Bronchial epithelial cell (primary cell): ENCODE measurements around the gene MPPED1. TPM values are rescaled to one million over a fixed set of nuclear protein-coding genes. Genes with fewer than 3 reads are reported as not detected.

Source experiments
- DNase-seq: peaks from one replicate; pipeline ENCODE4 v3.0.0-alpha.2; 2010; ENCODE audit warnings: low read depth
- FAIRE-seq: peaks from 2 replicates; lab custom pipeline; 2011; peaks lifted over from hg19 to GRCh38; lab: Jason Lieb, UNC
- H3K27me3 ChIP-seq: 2 replicates; pipeline ENCODE4 v1.5.1; 2011; ENCODE audit warnings: low read length; ENCODE audit not compliant: control insufficient read depth, insufficient read depth
- H3K36me3 ChIP-seq: 2 replicates; pipeline ENCODE4 v1.5.1; 2011; ENCODE audit warnings: low read length; ENCODE audit not compliant: control insufficient read depth, insufficient read depth
- H3K4me3 ChIP-seq: 2 replicates; pipeline ENCODE4 v1.5.1; 2011; ENCODE audit warnings: mild to moderate bottlenecking, low read depth, low read length, control low read depth
- total RNA-seq: library from RNA; depleted of rRNA; stranded (reverse); fragments of >200 nt; gene quantifications from 2 replicates; pipeline ENCODE4 v1.2.1, GENCODE V29; 2014
- TF ChIP-seq, protein P1 (sequence below): IDR thresholded peaks from 2 replicates; pipeline ENCODE4 v1.5.1; 2011; ENCODE audit warnings: mild to moderate bottlenecking, moderate library complexity, low read length, control low read depth, inconsistent platforms; ENCODE audit not compliant: insufficient read depth, severe bottlenecking

The MPPED1 gene
- total RNA-seq, 1 donor from 2014 or later: not detected

DNA sequence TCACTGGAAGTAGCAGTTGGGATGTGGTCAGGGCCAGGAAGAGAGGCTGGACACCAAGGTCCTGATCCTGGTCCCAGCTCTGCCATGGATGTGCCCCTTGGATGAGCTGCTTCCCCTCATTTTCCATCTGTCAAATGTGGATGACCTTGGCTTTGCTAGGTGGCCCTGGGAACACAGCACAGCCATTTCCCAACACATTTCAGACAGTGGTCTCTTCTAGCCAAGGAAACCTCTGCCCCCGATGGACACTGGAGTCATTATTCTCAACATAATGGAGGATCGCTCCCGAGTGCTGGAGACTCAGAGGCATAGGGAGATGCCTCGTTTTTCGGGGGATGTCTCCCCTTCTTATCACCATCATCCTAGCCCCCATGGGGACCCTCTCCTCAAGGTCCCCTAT is 13.6 kb upstream of the MPPED1 start:
- Histone ChIP-seq H3K27me3 (peaks cover 52% of the 10 kb centered on the region), H3K4me3 (no peak overlapping the region), H3K36me3 (no peaks in the 10 kb centered on the region)
- FAIRE-seq (no peak), DNase-seq (no peak)
- TF ChIP-seq, protein P1, sequence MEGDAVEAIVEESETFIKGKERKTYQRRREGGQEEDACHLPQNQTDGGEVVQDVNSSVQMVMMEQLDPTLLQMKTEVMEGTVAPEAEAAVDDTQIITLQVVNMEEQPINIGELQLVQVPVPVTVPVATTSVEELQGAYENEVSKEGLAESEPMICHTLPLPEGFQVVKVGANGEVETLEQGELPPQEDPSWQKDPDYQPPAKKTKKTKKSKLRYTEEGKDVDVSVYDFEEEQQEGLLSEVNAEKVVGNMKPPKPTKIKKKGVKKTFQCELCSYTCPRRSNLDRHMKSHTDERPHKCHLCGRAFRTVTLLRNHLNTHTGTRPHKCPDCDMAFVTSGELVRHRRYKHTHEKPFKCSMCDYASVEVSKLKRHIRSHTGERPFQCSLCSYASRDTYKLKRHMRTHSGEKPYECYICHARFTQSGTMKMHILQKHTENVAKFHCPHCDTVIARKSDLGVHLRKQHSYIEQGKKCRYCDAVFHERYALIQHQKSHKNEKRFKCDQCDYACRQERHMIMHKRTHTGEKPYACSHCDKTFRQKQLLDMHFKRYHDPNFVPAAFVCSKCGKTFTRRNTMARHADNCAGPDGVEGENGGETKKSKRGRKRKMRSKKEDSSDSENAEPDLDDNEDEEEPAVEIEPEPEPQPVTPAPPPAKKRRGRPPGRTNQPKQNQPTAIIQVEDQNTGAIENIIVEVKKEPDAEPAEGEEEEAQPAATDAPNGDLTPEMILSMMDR: no peak

DNA sequence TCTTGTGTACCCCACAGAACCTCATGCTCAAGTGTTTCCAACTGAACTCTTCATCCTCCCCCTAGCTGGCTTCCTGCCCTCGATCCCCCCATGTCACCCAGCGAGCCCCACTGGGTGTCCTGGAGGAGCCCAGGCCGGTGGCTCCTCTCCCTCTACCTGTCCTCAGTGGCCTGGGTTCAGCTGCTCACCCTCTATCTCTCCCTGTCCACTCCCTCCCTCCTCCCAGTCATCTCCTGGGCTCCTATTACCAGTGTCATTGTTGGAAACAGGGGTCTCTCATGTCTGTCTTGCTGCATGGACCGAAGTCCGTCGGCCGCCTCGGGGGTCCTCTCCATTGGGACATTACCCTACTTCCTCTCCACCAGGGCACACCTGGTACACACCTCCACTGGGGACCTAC is 12.9 kb upstream of the MPPED1 start:
- H3K36me3 ChIP-seq: no peaks in the 10 kb centered on the region
- TF ChIP-seq, protein P1: no peak
- FAIRE-seq (no peak), DNase-seq (no peak)
- H3K27me3 ChIP-seq: peaks cover 54% of the 10 kb centered on the region
- no peak overlapping the region for H3K4me3 ChIP-seq

DNA sequence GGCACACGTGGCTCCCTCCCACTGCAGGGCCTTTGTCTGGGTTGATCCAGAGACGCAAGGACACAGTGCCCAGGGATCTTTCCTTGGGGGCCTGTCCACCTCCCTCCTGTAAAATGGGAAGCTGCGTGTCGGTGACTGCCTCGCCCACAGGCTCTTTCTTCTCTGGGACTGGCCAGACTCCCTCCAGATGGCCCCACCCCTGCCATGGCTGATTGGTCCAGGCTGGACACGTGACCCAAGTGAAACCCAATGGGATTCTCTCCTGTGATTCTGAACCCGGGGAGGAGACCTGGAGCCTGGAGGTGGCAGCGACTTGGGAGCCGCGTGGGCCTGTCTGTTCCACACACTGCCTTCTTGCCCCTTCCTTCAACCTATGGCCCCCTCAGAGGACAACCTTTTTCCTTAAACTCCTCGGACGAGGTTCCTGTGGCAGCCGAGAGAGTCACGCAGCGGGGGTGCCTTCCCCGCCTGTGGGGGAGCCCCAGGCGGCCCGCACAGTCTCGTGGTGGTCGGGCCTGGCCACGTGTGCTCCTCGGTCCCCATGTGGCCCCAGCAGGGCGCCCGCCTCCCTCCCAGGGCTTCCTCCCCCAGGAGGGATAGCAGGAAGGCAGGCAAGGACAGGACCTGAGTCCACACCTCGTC is 12.4 kb upstream of the MPPED1 start:
- Histone ChIP-seq H3K4me3 (no peak overlapping the region), H3K36me3 (no peaks in the 10 kb centered on the region), H3K27me3 (peaks cover 53% of the 10 kb centered on the region)
- FAIRE-seq: no peak
- DNase-seq: no peak
- TF ChIP-seq, protein P1: no peak

DNA sequence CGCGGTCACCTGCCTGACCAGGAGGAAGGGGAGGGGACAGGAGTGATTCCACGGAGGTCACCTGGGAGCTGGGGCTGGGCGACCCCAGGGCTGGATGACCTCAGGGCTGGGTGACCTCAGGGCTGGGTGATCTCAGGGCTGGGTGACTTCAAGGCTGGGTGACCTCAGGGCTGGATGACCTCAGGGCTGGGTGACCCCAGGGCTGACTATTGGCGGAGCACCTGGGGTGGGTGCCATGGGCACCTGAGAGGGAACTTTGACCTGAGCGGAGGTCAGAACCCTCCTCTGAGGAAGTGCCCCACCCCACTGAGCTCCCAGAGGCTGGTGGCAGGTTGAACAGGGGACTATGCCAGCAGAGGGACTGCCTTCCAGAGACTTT is 11.8 kb upstream of the MPPED1 start:
- no peak for FAIRE-seq
- H3K27me3 ChIP-seq: peaks cover 49% of the 10 kb centered on the region
- H3K36me3 ChIP-seq: no peaks in the 10 kb centered on the region
- DNase-seq: no peak
- TF ChIP-seq, protein P1: no peak
- no peak overlapping the region for H3K4me3 ChIP-seq

DNA sequence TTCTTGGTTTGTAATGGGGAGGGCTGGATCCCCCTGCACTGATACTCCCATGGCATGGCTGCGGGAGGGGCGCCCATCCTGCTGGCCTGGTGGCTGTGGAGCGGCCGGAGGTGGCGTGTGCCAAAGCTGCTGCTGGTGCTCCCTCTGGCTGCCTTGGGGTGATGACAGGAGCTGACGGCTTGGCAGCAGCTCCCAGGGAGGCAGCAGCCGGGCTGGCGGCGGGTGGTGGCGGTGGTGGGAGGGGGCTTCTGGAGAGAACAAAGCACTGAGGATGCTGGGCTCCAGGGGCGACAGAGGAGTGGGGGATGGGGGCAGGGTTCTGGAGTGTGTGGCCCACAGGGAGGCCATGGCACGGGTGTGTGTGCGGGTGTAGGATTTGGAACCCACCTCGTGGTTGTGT is 11.4 kb upstream of the MPPED1 start:
- FAIRE-seq (no peak), DNase-seq (no peak)
- Histone ChIP-seq H3K36me3 (no peaks in the 10 kb centered on the region), H3K27me3 (peaks cover 46% of the 10 kb centered on the region), H3K4me3 (no peak overlapping the region)
- TF ChIP-seq, protein P1: no peak

DNA sequence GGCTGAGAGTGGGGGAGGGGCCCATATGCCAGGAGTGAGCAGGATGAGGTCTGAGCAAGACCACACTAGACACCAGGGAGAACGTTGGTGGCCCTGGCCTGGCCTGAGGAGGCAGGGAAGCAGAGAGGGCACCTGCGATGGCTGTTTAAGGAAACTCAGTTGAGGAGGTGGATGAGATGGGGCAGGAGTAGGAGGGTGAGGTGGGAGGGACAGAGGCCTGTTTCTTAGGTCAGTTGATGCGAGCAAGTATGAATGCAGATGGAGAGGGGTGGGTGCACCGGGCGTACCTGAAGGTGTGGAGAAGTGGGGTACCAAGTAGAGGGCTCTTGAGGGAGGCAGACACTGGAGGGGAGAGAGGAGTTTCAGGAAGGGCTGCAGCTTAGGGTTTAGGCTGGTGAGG is 10.6 kb upstream of the MPPED1 start:
- DNase-seq (no peak), FAIRE-seq (no peak)
- no peaks in the 10 kb centered on the region for H3K36me3 ChIP-seq
- no peak overlapping the region for H3K4me3 ChIP-seq
- peaks cover 52% of the 10 kb centered on the region for H3K27me3 ChIP-seq
- TF ChIP-seq, protein P1: no peak
